ENCODE data around the gene DNAAF8.
A peak's percentile ranks its signal among the peaks of the same experiment; 100 is the strongest.

Gene DNAAF8

DNA sequence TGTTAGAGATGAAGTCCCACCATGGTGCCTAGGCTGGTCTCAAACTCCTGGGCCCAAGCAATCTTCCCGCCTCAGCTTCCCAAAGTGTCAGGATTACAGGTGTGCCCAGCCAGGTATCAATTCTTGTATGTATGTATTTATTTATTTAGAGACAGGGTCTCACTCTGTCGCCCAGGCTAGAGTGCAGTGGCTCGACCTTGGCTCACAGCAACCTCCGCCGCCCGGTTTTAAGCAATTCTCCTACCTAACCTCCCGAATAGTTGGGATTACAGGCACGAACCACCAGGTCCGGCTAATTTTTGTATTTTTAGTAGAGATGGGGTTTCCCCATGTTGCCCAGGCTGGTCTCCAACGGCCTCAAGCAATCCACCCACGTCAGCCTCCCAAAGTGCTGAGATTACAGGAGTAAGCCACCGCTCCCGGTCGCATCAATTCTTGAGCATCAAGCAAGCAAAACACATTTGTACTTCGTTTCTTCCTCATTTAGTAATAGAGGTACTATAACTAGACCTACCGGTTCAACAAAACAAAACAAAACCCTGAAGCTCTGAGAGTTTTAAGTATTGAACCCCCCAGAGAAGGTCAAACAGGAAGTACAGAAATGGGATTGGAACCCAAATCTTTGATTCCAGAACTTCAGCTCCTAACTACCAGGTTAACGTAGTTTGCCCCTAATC is 33.7 kb downstream of the DNAAF8 start:
- Histone ChIP-seq H3K36me3 (ENCODE audit: control insufficient read depth in 2 of 2, insufficient read depth in 2 of 2, low read length in 2 of 2) (peaks cover 4 to 17% of the 10 kb centered on the region in 2 donors), H3K27me3 (ENCODE audit: control insufficient read depth in 2 of 2, insufficient read depth in 2 of 2, low read length in 2 of 2) (no peaks in the 10 kb centered on the region), H3K4me1 (ENCODE audit: control insufficient read depth in 2 of 2, insufficient read depth in 2 of 2, low read length in 2 of 2) (peaks cover 20 to 24% of the 10 kb centered on the region in 2 donors), H3K9ac (ENCODE audit: low read depth in 1 of 2, low read length in 2 of 2) (peak overlapping the region; percentile 75 to 79), H3K4me3 (ENCODE audit: low read length in 2 of 2) (peak overlapping the region; percentile 73 to 96), H3K27ac (ENCODE audit: low read depth in 2 of 2, low read length in 2 of 2) (peak overlapping the region; percentile 88 to 95), H3K9me3 (ENCODE audit: control insufficient read depth in 2 of 2, low read length in 2 of 2) (no peaks in the 10 kb centered on the region)

DNA sequence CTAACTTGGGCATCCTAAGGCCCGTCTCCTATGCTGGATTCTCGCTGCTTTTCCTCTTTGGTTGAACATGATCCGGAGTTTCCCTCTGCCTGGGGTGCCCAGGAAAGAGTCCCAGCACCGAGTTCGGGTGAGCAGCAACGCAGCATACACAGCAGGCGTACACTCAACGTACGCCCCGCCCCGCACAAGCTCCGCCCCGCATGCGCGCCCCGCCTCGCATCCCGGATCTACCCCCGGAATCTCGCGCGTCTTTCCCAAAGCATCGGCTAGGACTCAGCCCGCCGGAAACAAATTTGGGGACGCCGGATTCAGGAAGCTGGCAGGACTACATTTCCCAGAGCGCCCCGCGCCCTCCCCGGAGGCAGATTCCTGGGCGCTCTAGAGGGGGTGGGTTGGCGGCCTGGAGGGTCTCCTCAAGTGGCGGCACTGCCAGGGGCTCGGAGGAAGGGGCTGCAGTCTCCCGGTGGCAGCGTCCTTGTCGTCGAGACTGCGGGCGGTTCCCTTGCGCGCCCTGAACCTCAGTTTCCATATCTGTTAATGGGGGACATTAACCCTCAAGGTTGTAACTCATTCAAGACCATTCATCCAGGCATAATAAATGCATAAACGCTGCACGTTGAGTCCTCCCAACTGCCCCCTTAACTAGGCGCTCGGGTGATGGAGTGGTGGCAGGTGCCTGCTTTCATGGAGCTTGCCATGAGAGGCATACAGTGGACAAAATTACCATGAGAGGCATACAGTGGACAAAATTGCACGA is 34.4 kb downstream of the DNAAF8 start:
- peak overlapping the region; percentile 75 to 79 for H3K9ac ChIP-seq (ENCODE audit: low read depth in 1 of 2, low read length in 2 of 2)
- H3K27me3 ChIP-seq (ENCODE audit: control insufficient read depth in 2 of 2, insufficient read depth in 2 of 2, low read length in 2 of 2) = no peaks in the 10 kb centered on the region
- H3K9me3 ChIP-seq (ENCODE audit: control insufficient read depth in 2 of 2, low read length in 2 of 2) = no peaks in the 10 kb centered on the region
- H3K4me3 ChIP-seq (ENCODE audit: low read length in 2 of 2) = peak overlapping the region; percentile 73 to 96
- H3K27ac ChIP-seq (ENCODE audit: low read depth in 2 of 2, low read length in 2 of 2) = peak overlapping the region; percentile 88 to 95
- peaks cover 0 to 11% of the 10 kb centered on the region in 2 donors for H3K36me3 ChIP-seq (ENCODE audit: control insufficient read depth in 2 of 2, insufficient read depth in 2 of 2, low read length in 2 of 2)
- H3K4me1 ChIP-seq (ENCODE audit: control insufficient read depth in 2 of 2, insufficient read depth in 2 of 2, low read length in 2 of 2) = peaks cover 20 to 24% of the 10 kb centered on the region in 2 donors

DNA sequence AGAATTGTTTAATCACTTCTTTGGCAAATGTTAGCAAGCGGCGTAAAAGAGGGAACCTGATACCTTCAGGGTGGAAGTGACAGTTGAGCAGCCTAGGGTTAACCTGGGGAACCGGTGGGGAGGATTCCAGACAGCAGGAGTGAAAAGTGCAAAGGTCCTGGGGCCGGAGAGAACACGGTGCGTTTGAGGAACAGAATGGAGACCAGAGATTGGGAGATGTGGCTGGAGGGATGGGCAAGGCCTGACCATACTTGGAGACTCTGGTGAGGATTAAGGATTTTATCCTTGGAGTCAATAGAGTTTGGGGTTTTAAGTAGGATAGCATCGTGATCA is 34.9 kb downstream of the DNAAF8 start:
- no peaks in the 10 kb centered on the region for H3K27me3 ChIP-seq (ENCODE audit: control insufficient read depth in 2 of 2, insufficient read depth in 2 of 2, low read length in 2 of 2)
- no peaks in the 10 kb centered on the region for H3K9me3 ChIP-seq (ENCODE audit: control insufficient read depth in 2 of 2, low read length in 2 of 2)
- peaks cover 20 to 24% of the 10 kb centered on the region in 2 donors for H3K4me1 ChIP-seq (ENCODE audit: control insufficient read depth in 2 of 2, insufficient read depth in 2 of 2, low read length in 2 of 2)
- H3K36me3 ChIP-seq (ENCODE audit: control insufficient read depth in 2 of 2, insufficient read depth in 2 of 2, low read length in 2 of 2) = peaks cover 0 to 7% of the 10 kb centered on the region in 2 donors
- H3K27ac ChIP-seq (ENCODE audit: low read depth in 2 of 2, low read length in 2 of 2) = peak overlapping the region in 1 of 2 donors; percentile 95
- peak overlapping the region; percentile 73 to 96 for H3K4me3 ChIP-seq (ENCODE audit: low read length in 2 of 2)
- H3K9ac ChIP-seq (ENCODE audit: low read depth in 1 of 2, low read length in 2 of 2) = peak overlapping the region; percentile 32 to 75

DNA sequence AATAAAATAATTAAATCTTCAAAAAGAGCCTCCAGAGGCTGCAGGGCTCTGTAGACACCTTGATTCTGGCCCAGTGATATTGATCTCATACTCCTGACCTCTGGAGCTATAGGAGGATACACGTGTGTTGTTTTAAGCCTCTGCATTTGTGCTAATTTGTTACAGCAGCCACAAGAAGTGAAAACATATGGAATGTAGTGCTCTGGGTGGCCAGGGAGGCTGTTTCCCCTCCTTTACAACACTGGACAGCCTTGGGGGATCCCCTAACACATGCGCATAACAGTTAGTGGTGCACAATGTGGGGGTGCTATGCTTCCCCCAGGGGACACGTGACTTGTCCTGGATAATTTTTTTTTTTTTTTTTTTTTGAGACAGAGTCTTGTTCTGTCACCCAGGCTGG is 37.3 kb downstream of the DNAAF8 start:
- no peak overlapping the region for H3K9ac ChIP-seq (ENCODE audit: low read depth in 1 of 2, low read length in 2 of 2)
- no peak overlapping the region for H3K4me3 ChIP-seq (ENCODE audit: low read length in 2 of 2)
- H3K36me3 ChIP-seq (ENCODE audit: control insufficient read depth in 2 of 2, insufficient read depth in 2 of 2, low read length in 2 of 2) = no peaks in the 10 kb centered on the region
- H3K27ac ChIP-seq (ENCODE audit: low read depth in 2 of 2, low read length in 2 of 2) = no peak overlapping the region
- peaks cover 15 to 16% of the 10 kb centered on the region in 2 donors for H3K4me1 ChIP-seq (ENCODE audit: control insufficient read depth in 2 of 2, insufficient read depth in 2 of 2, low read length in 2 of 2)
- H3K27me3 ChIP-seq (ENCODE audit: control insufficient read depth in 2 of 2, insufficient read depth in 2 of 2, low read length in 2 of 2) = no peaks in the 10 kb centered on the region
- H3K9me3 ChIP-seq (ENCODE audit: control insufficient read depth in 2 of 2, low read length in 2 of 2) = no peaks in the 10 kb centered on the region

DNA sequence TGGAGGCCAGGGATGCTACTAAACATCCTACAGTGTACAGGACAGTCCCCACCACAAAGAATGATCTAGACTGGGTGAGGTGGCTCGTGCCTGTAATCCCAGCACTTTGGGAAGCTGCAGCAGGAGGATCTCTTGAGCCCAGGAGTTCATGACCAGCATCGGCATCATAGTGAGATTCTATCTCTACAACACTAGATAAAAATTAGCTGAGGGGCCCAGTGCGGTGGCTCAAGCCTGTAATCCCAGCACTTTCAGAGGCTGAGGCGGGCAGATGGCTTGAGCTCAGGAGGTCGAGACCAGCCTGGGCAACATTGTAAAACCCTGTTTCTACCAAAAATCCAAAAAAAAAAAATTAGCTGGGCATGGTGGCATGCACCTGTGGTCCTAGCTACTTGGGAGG is 38.0 kb downstream of the DNAAF8 start:
- Histone ChIP-seq H3K9me3 (ENCODE audit: control insufficient read depth in 2 of 2, low read length in 2 of 2) (no peaks in the 10 kb centered on the region), H3K27ac (ENCODE audit: low read depth in 2 of 2, low read length in 2 of 2) (no peak overlapping the region), H3K9ac (ENCODE audit: low read depth in 1 of 2, low read length in 2 of 2) (no peak overlapping the region), H3K4me1 (ENCODE audit: control insufficient read depth in 2 of 2, insufficient read depth in 2 of 2, low read length in 2 of 2) (peaks cover 14 to 15% of the 10 kb centered on the region in 2 donors), H3K36me3 (ENCODE audit: control insufficient read depth in 2 of 2, insufficient read depth in 2 of 2, low read length in 2 of 2) (no peaks in the 10 kb centered on the region), H3K4me3 (ENCODE audit: low read length in 2 of 2) (no peak overlapping the region), H3K27me3 (ENCODE audit: control insufficient read depth in 2 of 2, insufficient read depth in 2 of 2, low read length in 2 of 2) (no peaks in the 10 kb centered on the region)

DNA sequence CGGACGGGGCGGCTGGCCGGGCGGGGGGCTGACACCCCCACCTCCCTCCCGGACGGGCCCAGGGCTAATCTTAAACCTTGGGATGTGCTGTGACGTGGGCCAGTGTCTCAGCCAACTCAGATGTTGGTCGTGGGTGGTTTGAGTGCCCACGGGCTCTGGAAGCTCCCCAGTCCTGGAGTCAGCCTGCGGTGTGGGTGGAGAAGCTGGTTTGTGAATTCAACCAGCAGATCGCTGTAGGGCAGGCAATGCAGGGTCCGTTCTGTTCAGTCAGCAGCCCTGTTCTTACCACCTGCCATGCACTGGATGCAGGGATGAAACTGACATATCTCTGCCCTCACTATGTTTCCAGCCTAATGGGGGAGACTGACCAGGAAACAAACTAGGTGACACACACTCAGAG is 40.7 kb downstream of the DNAAF8 start:
- Histone ChIP-seq H3K27me3 (ENCODE audit: control insufficient read depth in 2 of 2, insufficient read depth in 2 of 2, low read length in 2 of 2) (no peaks in the 10 kb centered on the region), H3K4me1 (ENCODE audit: control insufficient read depth in 2 of 2, insufficient read depth in 2 of 2, low read length in 2 of 2) (peaks cover 0 to 2% of the 10 kb centered on the region in 2 donors), H3K36me3 (ENCODE audit: control insufficient read depth in 2 of 2, insufficient read depth in 2 of 2, low read length in 2 of 2) (no peaks in the 10 kb centered on the region), H3K9ac (ENCODE audit: low read depth in 1 of 2, low read length in 2 of 2) (no peak overlapping the region), H3K4me3 (ENCODE audit: low read length in 2 of 2) (no peak overlapping the region), H3K9me3 (ENCODE audit: control insufficient read depth in 2 of 2, low read length in 2 of 2) (no peaks in the 10 kb centered on the region), H3K27ac (ENCODE audit: low read depth in 2 of 2, low read length in 2 of 2) (no peak overlapping the region)

DNA sequence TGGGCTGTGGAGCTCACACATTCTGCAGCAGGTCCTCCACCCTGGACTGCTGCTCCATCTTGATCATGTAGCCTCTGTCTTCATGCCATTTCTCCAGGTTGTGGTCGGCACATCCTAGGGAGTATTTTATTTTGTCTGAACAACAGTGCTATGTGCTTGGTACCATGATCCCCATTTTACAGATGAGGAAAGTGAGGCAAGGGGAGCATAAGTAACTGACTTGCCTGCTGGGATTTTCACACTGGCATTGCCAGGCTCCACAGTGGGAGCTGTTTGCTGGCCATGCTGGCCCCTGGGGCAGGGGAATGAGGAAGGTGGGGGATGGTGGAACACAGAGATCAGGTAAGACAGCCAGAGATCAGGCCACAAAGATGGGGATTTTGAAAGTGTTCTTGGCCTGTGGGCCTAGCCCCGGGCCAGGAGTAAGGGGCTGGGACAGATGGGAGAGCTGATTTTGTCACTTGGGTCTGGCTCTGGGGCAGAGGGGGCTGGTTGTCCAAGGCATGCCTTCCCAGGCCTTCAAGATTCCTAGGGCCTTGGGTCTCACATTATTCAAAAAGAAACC is 41.9 kb downstream of the DNAAF8 start:
- Histone ChIP-seq H3K36me3 (ENCODE audit: control insufficient read depth in 2 of 2, insufficient read depth in 2 of 2, low read length in 2 of 2) (no peaks in the 10 kb centered on the region), H3K27ac (ENCODE audit: low read depth in 2 of 2, low read length in 2 of 2) (no peak overlapping the region), H3K9ac (ENCODE audit: low read depth in 1 of 2, low read length in 2 of 2) (no peak overlapping the region), H3K9me3 (ENCODE audit: control insufficient read depth in 2 of 2, low read length in 2 of 2) (no peaks in the 10 kb centered on the region), H3K4me1 (ENCODE audit: control insufficient read depth in 2 of 2, insufficient read depth in 2 of 2, low read length in 2 of 2) (peaks cover 0 to 2% of the 10 kb centered on the region in 2 donors), H3K4me3 (ENCODE audit: low read length in 2 of 2) (no peak overlapping the region), H3K27me3 (ENCODE audit: control insufficient read depth in 2 of 2, insufficient read depth in 2 of 2, low read length in 2 of 2) (no peaks in the 10 kb centered on the region)

DNA sequence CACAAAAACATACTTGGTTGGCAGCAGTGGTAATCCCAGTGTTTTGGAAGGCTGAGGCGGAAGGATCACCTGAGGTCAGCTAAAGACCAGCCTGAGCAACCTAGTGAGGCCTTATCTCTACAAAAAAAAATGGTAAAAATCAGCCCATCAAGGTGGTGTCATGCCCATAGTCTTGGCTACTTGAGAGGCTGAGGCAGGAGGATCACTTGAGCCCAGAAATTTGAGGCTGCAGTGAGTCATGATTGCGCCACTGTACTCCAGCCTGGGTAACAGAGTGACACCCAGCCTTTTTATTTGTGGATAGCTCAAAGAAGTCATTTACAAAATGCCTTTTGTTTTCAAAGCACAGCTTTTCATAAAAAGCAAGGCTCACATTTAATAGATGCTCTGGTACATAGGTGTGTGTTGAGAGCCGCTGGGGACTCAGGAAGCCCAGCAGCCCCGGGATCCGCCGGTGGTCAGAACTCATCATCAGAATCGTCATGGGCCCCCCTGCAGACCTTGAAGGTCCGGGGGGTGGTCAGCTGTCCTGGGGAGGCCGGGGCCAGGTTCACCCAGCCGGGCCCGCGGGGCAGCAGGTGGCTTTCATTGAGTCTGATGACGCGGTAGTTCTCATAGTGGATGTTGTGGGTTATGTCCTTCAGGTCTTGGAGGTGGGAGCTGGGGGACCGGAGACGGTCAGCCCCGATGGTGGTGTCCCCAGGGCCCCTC is 43.2 kb downstream of the DNAAF8 start:
- no peaks in the 10 kb centered on the region for H3K27me3 ChIP-seq (ENCODE audit: control insufficient read depth in 2 of 2, insufficient read depth in 2 of 2, low read length in 2 of 2)
- no peak overlapping the region for H3K27ac ChIP-seq (ENCODE audit: low read depth in 2 of 2, low read length in 2 of 2)
- no peak overlapping the region for H3K9ac ChIP-seq (ENCODE audit: low read depth in 1 of 2, low read length in 2 of 2)
- H3K36me3 ChIP-seq (ENCODE audit: control insufficient read depth in 2 of 2, insufficient read depth in 2 of 2, low read length in 2 of 2) = no peaks in the 10 kb centered on the region
- no peaks in the 10 kb centered on the region for H3K9me3 ChIP-seq (ENCODE audit: control insufficient read depth in 2 of 2, low read length in 2 of 2)
- peaks cover 0 to 2% of the 10 kb centered on the region in 2 donors for H3K4me1 ChIP-seq (ENCODE audit: control insufficient read depth in 2 of 2, insufficient read depth in 2 of 2, low read length in 2 of 2)
- no peak overlapping the region for H3K4me3 ChIP-seq (ENCODE audit: low read length in 2 of 2)

DNA sequence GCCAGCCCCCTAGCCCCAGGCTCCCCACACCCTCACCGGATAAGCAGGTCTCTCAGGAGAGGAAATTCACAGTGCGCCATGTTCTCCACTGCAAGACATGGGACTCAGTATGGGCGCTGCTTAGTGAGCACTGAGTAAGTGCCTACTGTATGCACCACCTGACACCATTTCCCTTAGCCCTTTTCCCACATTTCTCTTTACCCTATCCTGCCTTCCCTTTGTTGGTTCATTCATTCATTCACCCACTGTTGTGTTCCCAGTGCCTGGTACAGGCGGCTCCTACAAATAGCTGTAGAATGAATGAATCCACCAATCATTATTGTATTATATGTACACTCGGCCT is 43.7 kb downstream of the DNAAF8 start:
- Histone ChIP-seq H3K27me3 (ENCODE audit: control insufficient read depth in 2 of 2, insufficient read depth in 2 of 2, low read length in 2 of 2) (no peaks in the 10 kb centered on the region), H3K27ac (ENCODE audit: low read depth in 2 of 2, low read length in 2 of 2) (no peak overlapping the region), H3K9me3 (ENCODE audit: control insufficient read depth in 2 of 2, low read length in 2 of 2) (no peaks in the 10 kb centered on the region), H3K36me3 (ENCODE audit: control insufficient read depth in 2 of 2, insufficient read depth in 2 of 2, low read length in 2 of 2) (no peaks in the 10 kb centered on the region), H3K4me3 (ENCODE audit: low read length in 2 of 2) (no peak overlapping the region), H3K9ac (ENCODE audit: low read depth in 1 of 2, low read length in 2 of 2) (no peak overlapping the region), H3K4me1 (ENCODE audit: control insufficient read depth in 2 of 2, insufficient read depth in 2 of 2, low read length in 2 of 2) (peaks cover 0 to 2% of the 10 kb centered on the region in 2 donors)

DNA sequence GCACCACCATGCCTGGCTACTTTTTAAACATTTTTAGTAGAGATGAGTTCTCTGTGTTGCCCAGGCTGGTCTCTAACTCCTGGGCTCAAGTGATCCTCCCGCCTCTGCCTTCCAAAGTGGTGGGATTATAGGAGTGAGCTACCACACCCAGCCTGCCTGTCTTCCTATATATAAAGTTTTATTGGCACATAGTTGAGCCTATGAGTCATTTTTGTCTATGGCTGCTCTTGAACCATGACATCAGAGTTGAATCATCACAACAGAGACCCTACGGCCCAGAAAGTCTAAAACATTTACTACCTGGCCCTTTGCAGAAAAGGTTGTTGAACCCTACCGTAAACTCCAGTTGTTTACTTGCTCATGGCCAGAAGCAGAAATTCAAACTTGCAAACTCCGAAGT is 45.9 kb downstream of the DNAAF8 start:
- Histone ChIP-seq H3K4me3 (ENCODE audit: low read length in 2 of 2) (no peak overlapping the region), H3K27me3 (ENCODE audit: control insufficient read depth in 2 of 2, insufficient read depth in 2 of 2, low read length in 2 of 2) (no peaks in the 10 kb centered on the region), H3K36me3 (ENCODE audit: control insufficient read depth in 2 of 2, insufficient read depth in 2 of 2, low read length in 2 of 2) (no peaks in the 10 kb centered on the region), H3K9me3 (ENCODE audit: control insufficient read depth in 2 of 2, low read length in 2 of 2) (no peaks in the 10 kb centered on the region), H3K27ac (ENCODE audit: low read depth in 2 of 2, low read length in 2 of 2) (no peak overlapping the region), H3K9ac (ENCODE audit: low read depth in 1 of 2, low read length in 2 of 2) (no peak overlapping the region), H3K4me1 (ENCODE audit: control insufficient read depth in 2 of 2, insufficient read depth in 2 of 2, low read length in 2 of 2) (peaks cover 0 to 2% of the 10 kb centered on the region in 2 donors)

Data from mucosa of rectum (tissue), 2 donors.